Nephron progenitor cell (in vitro differentiated cells): ENCODE data around the gene CNTNAP2.

Experiments
- DNase-seq: peaks from one replicate; pipeline ENCODE4 v3.0.0; 2021
- H3K27ac Mint-ChIP-seq: 2 replicates; pipeline ENCODE4 v1.8.0; 2021; ENCODE audit warnings: mild to moderate bottlenecking, moderate library complexity, mixed read lengths
- H3K27me3 Mint-ChIP-seq: 2 replicates; pipeline ENCODE4 v1.8.0; 2021; ENCODE audit warnings: mild to moderate bottlenecking, low read depth, mixed read lengths; ENCODE audit not compliant: poor library complexity
- H3K36me3 Mint-ChIP-seq: 2 replicates; pipeline ENCODE4 v1.8.0; 2021; ENCODE audit warnings: low read depth, mixed read lengths
- H3K4me1 Mint-ChIP-seq: 2 replicates; pipeline ENCODE4 v1.8.0; 2021; ENCODE audit warnings: mixed read lengths
- H3K4me3 Mint-ChIP-seq: 2 replicates; pipeline ENCODE4 v1.8.0; 2021; ENCODE audit warnings: mild to moderate bottlenecking, moderate library complexity, mixed read lengths
- H3K9me3 Mint-ChIP-seq: 2 replicates; pipeline ENCODE4 v1.8.0; 2021; ENCODE audit warnings: mild to moderate bottlenecking, moderate library complexity, mixed read lengths
- CTCF ChIP-seq: fragments of 200-600 bp; sonication (generic); IDR thresholded peaks from 2 replicates; pipeline ENCODE4 v1.5.0; 2021; ENCODE audit warnings: antibody characterized with exemption

CNTNAP2 gene

DNA sequence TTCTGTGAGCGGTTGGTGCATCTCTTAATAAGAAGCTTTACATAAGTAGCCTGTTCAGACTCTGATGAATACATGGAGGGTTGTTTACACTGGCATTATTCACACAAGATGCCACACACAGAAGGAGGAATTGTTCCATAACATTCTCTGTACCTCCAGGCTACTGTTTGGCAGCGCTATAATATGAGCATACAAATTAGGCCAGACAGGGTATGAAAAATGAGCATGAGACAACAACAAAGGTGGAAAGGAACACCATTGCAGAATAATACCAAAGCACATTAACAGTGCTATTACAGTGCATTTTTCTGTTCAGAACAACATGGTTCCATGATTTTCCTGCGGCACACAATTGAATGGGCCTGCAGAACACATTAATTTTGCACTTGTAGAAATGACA is 2056.8 kb downstream of the CNTNAP2 start:
- Mint-ChIP-seq H3K9me3 (no peaks in the 10 kb centered on the region), H3K36me3 (no peaks in the 10 kb centered on the region), H3K27me3 (no peaks in the 10 kb centered on the region), H3K4me3 (no peak overlapping the region), H3K27ac (no peak overlapping the region), H3K4me1 (peaks cover 3% of the 10 kb centered on the region)
- no peak for TF ChIP-seq CTCF
- no peak for DNase-seq

DNA sequence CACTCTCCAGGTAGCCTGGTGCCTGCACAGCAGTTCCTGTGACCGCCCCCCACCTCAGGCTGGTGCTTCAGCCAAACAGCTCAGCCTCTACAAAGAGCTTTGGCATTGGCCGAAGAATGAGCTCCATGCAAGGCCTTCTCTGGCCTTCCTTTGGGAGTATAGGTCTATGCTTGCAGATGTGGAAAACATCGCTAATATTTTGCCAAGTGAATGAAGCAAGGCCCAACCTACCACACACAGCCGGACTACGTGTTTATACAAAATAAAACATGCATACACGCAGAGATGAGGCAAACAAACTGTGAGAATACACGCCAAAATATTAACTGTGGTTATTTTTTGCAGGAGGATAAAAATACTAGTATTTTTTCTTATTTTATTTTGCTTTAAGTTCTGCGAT is 2057.8 kb downstream of the CNTNAP2 start:
- H3K27ac Mint-ChIP-seq = no peak overlapping the region
- H3K4me1 Mint-ChIP-seq = peaks cover 3% of the 10 kb centered on the region
- no peaks in the 10 kb centered on the region for H3K36me3 Mint-ChIP-seq
- H3K4me3 Mint-ChIP-seq = no peak overlapping the region
- peaks cover under 1% of the 10 kb centered on the region for H3K27me3 Mint-ChIP-seq
- TF ChIP-seq CTCF = no peak
- no peaks in the 10 kb centered on the region for H3K9me3 Mint-ChIP-seq
- no peak for DNase-seq

GRCh38 chr7:148175512-148175911 is 2058.9 kb downstream of the CNTNAP2 start:
- Mint-ChIP-seq H3K27me3 (peaks cover 4% of the 10 kb centered on the region), H3K36me3 (no peaks in the 10 kb centered on the region), H3K4me3 (no peak overlapping the region), H3K27ac (no peak overlapping the region), H3K4me1 (peaks cover 3% of the 10 kb centered on the region), H3K9me3 (no peaks in the 10 kb centered on the region)
- no peak for DNase-seq
- no peak for TF ChIP-seq CTCF

GRCh38 chr7:148177972-148178371 is 2061.4 kb downstream of the CNTNAP2 start:
- Mint-ChIP-seq H3K27ac (no peak overlapping the region), H3K4me3 (no peak overlapping the region), H3K27me3 (peaks cover 4% of the 10 kb centered on the region), H3K36me3 (no peaks in the 10 kb centered on the region), H3K4me1 (no peaks in the 10 kb centered on the region), H3K9me3 (no peaks in the 10 kb centered on the region)
- no peak for DNase-seq
- no peak for TF ChIP-seq CTCF

DNA sequence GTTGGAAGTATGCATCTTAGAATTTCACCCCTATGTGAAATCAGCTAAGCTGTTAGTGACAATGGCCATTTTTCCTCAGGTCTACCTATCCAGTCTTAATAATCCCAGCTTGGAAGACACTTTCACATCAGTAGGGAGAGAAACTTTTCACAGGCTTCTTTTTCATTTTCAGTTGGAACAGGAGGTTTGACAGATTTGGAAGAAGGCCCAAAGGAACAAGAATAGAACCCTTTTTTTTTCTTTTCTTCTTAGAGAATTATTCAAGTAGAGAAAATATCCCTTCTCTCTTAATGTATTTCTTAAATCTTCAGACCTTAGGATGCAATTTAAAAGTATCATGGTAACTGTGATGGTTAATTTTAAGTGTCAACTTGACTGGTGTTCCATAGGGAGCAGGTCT is 2063.5 kb downstream of the CNTNAP2 start:
- Mint-ChIP-seq H3K9me3 (no peaks in the 10 kb centered on the region), H3K4me1 (no peaks in the 10 kb centered on the region), H3K27ac (no peak overlapping the region), H3K27me3 (peaks cover 4% of the 10 kb centered on the region), H3K4me3 (no peak overlapping the region), H3K36me3 (no peaks in the 10 kb centered on the region)
- no peak for DNase-seq
- TF ChIP-seq CTCF = no peak

- Mint-ChIP-seq H3K4me1 (no peaks in the 10 kb centered on the region), H3K27me3 (peaks cover 10% of the 10 kb centered on the region), H3K27ac (peak overlapping the region; percentile 48), H3K36me3 (no peaks in the 10 kb centered on the region), H3K4me3 (no peak overlapping the region), H3K9me3 (no peaks in the 10 kb centered on the region)
- no peak for DNase-seq
- no peak for TF ChIP-seq CTCF
Measured at GRCh38 chr7:148182264-148182663, 2065.7 kb downstream of the CNTNAP2 start.
